Measurements from ENCODE around the gene SLC27A6.
A peak's percentile ranks its signal among the peaks of the same experiment; 100 is the strongest.
"Not testable (repeated sequence)": the region's sequence is repeated elsewhere in the genome, so short reads cannot be mapped to it uniquely, and the experiment has no call there.

Gene SLC27A6, protein sequence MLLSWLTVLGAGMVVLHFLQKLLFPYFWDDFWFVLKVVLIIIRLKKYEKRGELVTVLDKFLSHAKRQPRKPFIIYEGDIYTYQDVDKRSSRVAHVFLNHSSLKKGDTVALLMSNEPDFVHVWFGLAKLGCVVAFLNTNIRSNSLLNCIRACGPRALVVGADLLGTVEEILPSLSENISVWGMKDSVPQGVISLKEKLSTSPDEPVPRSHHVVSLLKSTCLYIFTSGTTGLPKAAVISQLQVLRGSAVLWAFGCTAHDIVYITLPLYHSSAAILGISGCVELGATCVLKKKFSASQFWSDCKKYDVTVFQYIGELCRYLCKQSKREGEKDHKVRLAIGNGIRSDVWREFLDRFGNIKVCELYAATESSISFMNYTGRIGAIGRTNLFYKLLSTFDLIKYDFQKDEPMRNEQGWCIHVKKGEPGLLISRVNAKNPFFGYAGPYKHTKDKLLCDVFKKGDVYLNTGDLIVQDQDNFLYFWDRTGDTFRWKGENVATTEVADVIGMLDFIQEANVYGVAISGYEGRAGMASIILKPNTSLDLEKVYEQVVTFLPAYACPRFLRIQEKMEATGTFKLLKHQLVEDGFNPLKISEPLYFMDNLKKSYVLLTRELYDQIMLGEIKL

DNA sequence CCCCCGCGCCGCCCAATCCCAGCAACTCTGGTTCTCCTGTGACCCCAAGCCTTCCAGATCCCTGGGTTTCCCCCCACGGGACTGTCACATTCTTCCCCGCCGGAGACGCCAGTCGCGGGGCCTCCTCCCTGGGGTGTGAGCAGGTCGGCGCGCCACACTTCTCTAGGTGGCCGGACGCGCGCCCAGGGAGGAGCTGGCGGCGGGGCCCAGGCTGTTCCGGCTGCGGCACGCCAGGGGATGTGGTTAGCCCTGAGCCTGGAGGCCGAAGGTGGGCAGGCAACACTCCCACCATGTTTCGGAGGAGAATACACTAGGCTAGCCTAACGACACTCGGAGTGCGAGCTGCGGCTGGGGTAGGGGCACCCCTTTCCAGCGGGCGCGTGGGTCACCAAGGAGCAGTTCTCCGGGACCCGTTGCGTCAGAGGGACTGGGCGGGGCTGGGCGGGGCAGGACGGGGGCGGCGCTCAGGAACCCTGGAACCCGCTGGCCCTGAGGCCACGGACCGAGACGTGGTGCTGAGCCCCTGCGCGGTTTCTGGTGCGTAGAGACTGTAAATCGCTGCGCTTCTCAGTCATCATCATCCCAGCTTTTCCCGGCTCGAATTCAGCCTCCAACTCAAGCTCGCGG lies at the start of gene SLC27A6:
SLC27A6 (plus strand) TSS at position 478 of the 627 bp plus-strand sequence. CDS start 650 bp downstream, outside the sequence.
- DNase-seq = no peak

DNA sequence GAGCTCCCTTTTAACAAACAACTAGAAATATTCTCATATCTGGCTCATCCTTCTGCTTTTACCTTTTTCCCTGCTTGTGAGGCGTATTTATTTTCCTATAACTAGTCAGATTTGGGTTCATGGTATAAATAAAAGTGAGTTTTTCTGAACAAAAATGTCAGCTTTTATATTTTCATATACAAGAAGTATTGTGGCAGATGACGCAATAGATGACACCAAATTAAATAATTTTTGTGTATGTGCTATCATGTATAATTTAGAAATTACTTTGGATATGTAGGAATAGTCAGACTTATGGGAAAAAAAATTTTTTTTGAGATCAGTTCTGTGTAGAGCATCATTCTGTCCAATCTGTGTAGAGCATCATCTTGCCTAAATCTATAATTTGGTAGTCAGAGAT lies 45.7 kb upstream of the SLC27A6 start:
- no peak for DNase-seq

DNA sequence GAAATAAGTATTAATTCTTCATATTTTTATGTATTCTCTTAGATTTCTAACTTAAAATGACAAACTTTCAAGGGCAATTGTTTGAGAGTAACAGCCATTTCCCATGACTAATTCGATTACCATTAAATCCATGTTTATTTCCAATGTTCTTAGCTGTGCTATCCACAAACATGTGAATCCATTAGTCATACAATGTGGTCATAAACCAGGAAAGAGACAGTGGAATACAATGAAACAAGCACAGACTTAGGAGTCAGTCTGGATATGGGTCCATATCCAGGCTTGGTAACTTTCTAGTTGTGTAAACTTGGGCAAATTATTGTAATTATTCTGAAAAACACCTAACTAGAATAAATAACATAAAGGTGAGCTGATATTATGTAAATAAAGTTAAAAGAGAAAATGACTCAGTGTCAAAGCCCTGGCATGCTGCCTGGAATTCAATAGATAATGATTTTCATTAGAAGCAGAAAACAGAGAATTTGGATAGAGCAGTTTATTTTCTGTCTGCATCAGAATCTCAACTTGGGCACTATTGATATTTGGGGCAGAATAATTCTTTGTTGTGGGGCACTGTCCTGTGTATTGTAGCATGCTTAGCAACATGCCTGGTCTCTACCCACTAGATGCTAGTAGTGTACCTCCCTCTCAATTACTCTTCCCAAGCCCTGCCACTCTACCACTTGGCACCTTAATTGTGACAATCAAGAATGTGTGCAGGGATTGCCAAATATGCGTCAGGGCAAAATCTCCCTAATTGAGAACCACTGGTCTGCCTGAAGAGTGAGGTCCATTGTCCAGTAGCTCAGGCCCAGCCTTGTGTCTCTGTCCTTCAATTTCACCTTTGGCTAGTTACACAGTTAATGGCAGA lies 44.7 kb upstream of the SLC27A6 start:
- no peak for DNase-seq

DNA sequence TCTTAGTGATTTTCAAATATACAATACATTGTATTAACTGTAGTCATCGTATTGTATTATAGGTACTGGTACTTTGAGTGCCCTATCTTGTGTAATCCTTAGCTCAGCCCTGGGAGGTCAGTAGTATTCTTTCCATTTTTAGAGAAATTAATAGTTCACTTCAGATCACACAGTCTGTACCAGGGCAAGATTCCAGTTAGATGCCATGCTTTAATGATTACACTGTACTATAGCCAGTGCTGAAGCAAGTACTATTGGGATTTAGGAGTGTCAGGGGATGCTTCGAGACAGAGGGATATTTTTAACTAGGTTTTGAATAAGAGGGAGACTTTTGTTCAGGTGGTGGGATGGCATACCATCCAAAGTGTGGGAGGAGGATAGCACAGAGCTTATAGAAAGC lies 41.0 kb upstream of the SLC27A6 start:
- DNase-seq = no peak

DNA sequence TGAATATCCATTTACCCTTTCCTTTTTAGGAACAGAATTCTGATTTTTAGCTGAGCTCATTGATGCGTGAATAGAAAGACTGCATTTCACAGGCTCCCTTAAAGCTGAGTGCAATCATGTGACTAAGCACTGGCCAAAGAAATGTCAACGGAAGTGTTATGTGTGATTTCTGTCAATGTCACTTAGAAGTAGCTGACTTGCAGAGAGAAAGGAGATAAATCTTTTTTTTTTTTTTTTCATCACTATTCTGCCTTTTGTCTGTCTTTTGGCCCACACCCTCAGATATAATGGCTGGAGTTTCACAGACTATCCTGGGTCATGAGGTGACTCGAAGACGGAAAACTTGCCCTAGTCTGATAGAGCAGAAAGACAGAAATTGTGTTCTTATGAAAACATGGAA lies 39.3 kb upstream of the SLC27A6 start:
- no peak for DNase-seq

DNA sequence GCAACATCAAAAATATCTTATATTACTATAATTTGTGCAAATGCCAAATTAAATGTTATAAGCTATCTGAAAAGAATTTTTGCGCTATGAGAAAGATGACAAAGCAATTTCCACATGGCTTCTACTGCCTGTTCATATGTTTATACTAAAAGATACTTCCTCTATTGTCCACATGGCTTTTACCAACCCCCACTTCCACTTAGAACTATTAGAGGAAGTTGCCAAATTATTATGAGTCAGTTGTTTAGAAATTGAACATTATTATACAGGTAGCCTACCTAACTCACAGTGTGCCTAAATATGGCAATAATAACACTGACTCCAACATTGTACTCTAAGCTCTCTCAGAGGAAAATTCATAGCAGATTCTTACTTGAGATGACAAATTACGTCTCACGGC lies 37.6 kb upstream of the SLC27A6 start:
- DNase-seq = peak; percentile 66 to 81

DNA sequence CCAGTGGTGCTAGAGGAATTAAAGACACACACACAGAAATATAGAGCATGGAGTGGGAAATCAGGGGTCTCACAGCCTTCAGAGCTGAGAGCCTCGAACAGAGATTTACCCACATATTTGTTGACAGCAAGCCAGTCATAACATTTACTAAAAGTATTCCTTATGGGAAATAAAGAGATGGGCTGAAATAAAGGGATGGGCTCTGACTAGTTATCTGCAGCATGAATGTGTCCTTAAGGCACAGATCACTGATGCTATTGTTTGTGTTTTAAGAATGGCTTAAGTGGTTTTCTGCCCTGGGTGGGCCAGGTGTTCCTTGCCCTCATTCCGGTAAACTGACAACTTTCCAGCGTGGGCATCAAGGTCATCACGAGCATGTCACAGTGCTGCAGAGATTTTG lies 33.1 kb upstream of the SLC27A6 start:
- not testable (repeated sequence) for DNase-seq

DNA sequence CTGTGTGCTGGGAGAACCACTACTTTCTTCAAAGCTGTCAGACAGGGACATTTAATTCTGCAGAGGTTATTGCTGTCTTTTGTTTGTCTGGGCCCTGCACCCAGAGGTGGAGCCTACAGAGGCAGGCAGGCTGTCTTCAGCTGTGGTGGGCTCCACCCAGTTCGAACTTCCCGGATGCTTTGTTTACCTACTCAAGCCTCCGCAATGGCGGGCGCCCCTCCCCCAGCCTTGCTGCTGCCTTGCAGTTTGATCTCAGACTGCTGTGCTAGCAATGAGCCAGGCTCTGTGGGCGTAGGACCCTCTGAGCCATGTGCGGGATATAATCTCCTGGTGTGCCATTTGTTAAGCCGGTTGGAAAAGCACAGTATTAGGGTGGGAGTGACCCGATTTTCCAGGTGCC lies 22.2 kb upstream of the SLC27A6 start:
- DNase-seq = not testable (repeated sequence)

DNA sequence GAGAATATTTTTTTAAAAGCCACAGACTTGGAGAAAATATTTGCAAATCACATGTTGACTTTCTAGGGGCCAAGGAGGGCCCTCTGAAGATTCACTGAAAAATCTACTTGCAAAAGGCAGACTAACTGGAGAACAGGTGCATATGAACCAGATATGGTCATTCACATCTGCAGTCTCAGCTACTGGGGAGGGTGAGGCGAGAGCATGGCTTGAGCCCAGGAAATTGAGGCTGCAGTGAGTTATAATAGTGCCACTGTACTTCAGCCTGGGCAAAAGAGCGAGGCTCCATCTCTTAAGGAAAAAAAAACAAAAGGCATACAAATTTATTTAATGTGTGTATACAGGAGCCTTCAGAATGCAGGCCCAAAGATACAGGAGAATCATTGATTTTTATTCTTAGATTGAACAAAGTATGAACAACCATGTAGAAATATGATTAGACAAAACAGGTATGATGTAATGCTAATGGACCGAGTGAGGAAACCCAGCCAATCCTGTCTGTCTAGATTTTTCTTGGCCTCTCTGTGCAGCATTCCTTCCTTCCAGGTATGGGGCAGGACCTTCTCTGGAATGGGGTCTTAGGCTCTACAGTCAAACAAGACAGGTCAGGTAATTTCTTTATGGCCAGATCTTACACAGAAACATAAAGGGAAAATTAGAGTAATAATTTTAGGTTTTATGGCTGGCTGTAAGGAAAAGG lies 15.3 kb upstream of the SLC27A6 start:
- no peak for DNase-seq

DNA sequence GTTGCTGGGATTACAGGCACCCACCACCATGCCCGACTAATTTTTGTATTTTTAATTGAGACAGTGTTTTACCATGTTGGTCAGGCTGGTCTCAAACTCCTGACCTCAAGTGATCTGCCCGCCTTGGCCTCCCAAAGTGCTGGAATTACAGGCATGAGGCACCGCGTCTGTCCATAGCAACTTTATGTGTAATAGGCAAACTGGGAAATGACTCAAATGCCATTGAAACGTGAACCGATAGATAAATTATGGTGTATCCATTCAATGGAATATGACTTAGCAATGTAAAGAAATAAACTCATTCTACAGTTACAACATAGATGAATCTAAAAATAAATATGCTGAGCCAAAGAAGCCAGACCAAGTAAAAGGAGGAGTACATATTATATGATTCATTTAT lies 14.0 kb upstream of the SLC27A6 start:
- DNase-seq = not testable (repeated sequence)

DNA sequence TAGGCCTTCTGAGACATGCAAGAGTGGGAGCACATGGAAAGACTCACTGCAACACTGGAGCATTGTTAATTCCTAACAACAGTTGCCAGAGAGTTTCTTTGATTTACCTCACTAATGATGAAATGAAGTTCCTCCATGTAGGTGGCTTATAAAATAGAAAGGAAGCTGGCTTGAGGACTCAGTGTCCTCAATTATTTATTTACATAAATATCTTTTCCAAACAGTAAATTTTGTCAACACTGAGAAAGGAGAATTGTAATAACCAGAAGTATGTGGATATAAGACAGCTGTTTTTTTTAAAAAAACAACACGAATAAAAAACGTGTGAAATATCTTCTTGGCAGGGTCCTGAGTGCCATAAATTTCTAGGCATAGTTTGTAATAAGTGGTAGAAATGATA lies 9.1 kb upstream of the SLC27A6 start:
- no peak for DNase-seq

DNA sequence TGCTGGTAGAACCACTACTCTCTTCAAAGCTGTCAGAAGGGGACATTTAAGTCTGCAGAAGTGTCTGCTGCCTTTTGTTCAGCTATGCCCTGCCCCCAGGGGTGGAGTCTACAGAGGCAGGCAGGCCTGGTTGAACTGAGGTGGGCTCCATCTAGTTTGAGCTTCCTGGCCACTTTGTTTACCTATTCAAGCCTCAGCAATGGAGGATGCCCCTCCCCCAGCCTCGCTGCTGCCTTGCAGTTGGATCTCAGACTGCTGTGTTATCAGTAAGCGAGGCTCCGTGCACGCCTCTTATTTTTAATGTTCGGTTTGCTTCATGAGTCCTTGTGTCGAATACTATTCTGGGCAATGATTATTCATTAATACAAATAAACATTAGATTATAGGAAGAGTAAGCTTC lies 3.1 kb upstream of the SLC27A6 start:
- no peak for DNase-seq

DNA sequence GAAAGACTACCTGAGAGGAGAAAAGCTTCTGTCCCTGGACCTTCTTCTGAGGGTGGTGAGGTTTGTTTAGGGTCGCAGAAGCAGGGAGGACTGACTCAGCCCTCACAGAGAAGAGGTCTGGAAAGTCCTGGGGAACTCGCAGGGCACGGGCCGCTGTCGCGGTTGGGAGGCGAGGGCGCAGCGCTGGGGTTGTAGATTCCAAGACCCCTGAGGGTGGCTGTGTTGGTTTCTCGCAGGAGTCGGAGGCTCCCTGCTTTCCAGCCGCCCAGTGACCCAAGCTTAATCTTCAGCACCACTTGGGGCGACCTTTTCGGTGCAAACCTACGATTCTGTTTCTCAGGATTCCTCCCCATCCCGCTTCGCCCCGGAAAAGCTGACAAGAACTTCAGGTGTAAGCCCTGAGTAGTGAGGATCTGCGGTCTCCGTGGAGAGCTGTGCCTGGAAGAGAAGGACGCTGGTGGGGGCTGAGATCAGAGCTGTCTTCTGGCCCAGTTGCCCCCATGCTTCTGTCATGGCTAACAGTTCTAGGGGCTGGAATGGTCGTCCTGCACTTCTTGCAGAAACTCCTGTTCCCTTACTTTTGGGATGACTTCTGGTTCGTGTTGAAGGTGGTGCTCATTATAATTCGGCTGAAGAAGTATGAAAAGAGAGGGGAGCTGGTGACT lies 482 bp downstream of the SLC27A6 start:
- DNase-seq = no peak

DNA sequence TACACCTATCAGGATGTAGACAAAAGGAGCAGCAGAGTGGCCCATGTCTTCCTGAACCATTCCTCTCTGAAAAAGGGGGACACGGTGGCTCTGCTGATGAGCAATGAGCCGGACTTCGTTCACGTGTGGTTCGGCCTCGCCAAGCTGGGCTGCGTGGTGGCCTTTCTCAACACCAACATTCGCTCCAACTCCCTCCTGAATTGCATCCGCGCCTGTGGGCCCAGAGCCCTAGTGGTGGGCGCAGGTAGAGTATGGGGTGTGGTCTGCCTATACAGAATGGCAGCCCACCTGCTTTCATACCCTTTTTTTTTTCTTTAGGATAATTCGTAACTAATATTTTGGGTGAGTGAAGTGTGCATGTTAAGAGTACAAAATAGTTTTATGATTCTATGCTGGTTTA lies 1.1 kb downstream of the SLC27A6 start:
- DNase-seq = no peak

DNA sequence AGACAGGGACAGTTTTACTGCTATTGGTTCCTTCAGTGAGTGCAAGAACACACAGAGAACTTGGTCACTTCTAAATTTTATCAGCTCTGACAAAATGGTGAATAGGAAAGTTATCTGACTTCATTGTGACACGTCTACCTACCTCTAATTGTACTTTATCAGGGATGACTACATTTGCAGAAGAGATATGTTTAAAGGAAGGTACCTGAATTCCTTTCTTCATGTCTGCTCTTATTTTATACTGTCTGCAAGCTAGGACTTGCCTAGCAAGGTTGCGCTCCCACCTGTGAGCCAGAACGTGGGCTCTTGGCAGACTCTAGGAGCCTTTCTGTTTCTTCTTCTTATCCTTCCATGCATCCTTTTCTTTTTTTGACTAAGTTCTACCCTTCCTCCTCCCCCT lies 1.6 kb downstream of the SLC27A6 start:
- DNase-seq = no peak

DNA sequence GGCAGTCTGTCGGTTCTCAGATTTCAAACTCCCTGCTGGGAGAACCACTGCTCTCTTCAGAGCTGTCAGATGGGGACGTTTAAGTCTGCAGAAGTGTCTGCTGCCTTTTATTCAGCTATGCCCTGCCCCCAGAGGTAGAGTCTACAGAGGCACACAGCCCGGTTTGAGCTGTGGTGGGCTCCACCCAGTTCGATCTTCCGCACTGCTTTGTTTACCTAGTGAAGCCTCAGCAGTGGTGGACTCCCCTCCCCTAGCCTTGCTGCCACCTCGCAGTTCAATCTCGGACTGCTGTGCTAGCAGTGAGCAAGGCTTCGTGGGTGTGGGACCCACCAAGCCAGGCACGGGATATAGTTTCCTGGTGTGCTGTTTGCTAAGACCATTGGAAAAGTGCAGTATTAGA lies 8.0 kb downstream of the SLC27A6 start:
- DNase-seq = no peak

DNA sequence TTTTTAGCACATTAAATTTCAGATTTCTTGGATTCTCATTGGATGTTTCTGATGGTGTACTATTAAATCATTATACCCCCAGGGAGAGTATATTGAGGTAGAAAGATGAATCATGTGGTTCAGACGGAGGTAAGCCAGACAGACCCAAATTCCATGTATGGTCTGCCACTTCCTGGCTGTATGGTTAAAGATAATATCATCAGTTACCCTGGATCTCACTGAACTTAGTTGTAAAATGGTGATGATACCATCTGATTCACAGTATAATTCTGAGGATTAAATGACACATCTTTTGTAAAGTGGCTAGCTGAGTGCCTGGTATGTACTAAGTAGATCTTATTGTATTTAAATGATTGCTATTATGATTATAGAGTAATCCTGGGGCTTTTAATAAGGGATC lies 9.3 kb downstream of the SLC27A6 start:
- DNase-seq = no peak

DNA sequence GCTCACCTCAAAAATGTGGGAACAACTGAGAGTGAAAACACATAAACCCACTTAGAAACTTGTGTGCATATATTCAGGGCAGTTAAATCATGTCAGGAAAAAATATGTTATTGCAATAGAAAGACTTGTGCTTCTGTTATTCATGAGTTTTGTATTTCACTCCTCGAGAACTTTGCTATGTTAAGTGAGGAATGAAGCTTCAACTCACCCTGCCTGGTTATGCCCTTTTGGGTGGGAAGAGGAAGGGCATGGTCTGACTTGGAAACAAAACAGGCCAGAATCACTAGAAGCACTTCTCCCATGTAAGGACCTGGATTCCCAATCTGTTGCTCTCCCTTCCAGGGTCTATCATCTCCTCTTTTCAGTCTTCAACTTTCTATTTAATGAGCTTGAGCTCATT lies 14.5 kb downstream of the SLC27A6 start:
- no peak for DNase-seq

DNA sequence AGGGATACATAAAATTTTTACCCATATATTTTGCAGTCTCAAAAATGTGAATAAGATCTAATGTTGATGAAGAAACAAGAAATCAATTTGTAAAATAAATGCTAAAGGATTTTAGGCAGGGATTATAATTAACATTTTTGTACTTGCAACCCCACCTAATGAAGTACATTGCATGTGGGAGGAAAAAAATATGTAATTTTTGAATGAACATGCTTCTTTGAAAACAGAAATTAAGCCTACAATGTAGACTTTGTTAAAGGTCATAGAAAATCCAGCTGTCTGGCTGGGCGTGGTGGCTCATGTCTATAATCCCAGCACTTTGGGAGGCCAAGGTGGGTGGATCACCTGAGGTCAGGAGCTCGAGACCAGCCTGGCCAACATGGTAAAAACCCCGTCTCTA lies 15.6 kb downstream of the SLC27A6 start:
- no peak for DNase-seq

DNA sequence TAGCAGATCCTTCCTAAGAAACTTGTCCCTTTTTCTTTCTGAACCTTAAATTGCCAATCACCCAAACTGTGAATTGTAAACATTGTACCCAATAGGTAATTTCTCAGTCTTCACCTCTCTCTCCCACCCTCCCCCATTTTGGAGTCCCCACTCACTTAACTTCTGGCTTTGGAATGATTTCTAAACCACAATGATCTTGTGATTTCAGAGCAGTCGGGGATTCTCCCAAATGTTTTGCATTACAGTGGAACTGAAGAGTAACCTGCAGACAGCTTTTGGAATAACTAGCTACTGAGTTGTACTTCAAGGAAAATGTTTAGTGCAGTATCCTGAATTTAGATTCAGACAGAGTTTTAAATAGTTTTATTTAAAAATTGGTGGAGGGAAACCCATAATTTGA lies 19.2 kb downstream of the SLC27A6 start:
- DNase-seq = no peak

DNA sequence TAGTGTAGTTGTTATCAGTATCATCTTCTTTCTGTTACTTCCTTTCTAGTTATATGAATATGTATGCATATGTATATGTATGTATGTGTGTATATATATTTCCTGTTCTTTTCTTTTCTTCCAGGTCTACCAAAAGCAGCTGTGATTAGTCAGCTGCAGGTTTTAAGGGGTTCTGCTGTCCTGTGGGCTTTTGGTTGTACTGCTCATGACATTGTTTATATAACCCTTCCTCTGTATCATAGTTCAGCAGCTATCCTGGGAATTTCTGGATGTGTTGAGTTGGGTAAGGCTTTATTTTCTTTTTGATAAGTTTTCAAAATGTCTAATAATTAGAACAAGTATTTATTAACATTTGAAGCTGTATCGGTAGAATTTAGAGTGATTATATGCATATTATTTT lies 23.2 kb downstream of the SLC27A6 start:
- DNase-seq = no peak

All from inflammatory macrophage treated with lipopolysaccharide for 1 hour (primary cell).